Glutamatergic neuron (in vitro differentiated cells): ENCODE measurements around the gene LCMT2. TPM values are rescaled to one million over a fixed set of nuclear protein-coding genes. Genes with fewer than 3 reads are reported as not detected.

Source experiments
- DNase-seq: peaks from one replicate; pipeline ENCODE4 v3.0.0; 2022
- H3K27ac Mint-ChIP-seq: one replicate; pipeline ENCODE4 v1.8.0; 2020; ENCODE audit warnings: mild to moderate bottlenecking, mixed read lengths, inconsistent platforms; ENCODE audit not compliant: unreplicated experiment
- H3K27me3 Mint-ChIP-seq: one replicate; pipeline ENCODE4 v1.8.0; 2020; ENCODE audit warnings: mild to moderate bottlenecking, moderate library complexity, mixed read lengths, inconsistent platforms; ENCODE audit not compliant: unreplicated experiment
- H3K36me3 Mint-ChIP-seq: one replicate; pipeline ENCODE4 v1.8.0; 2020; ENCODE audit warnings: mild to moderate bottlenecking, mixed read lengths, inconsistent platforms; ENCODE audit not compliant: unreplicated experiment
- H3K4me1 Mint-ChIP-seq: one replicate; pipeline ENCODE4 v1.8.0; 2020; ENCODE audit warnings: mild to moderate bottlenecking, low read depth, mixed read lengths, inconsistent platforms; ENCODE audit not compliant: unreplicated experiment
- H3K4me3 Mint-ChIP-seq: one replicate; pipeline ENCODE4 v1.8.0; 2020; ENCODE audit warnings: mild to moderate bottlenecking, mixed read lengths, inconsistent platforms; ENCODE audit not compliant: unreplicated experiment
- H3K9me3 Mint-ChIP-seq: one replicate; pipeline ENCODE4 v1.8.0; 2020; ENCODE audit warnings: mild to moderate bottlenecking, moderate library complexity, mixed read lengths, inconsistent platforms; ENCODE audit not compliant: unreplicated experiment
- CTCF ChIP-seq: fragments of 200-600 bp; sonication (generic); IDR thresholded peaks from one replicate; pipeline ENCODE4 v1.5.0; 2021; ENCODE audit not compliant: partially characterized antibody, unreplicated experiment
- total RNA-seq: library from RNA; stranded (reverse); fragmentation: NEBNext Ultra II Directional; extraction: Animal tissue kit (Norgen Biotek cat#: 25700); gene quantifications from one replicate; pipeline ENCODE4 v1.2.1, GENCODE V29; 2021; ENCODE audit not compliant: unreplicated experiment

Gene LCMT2
- total RNA-seq, 1 donor from 2014 or later = 8.0 TPM

- H3K4me1 Mint-ChIP-seq = no peaks in the 10 kb centered on the region
- no peak overlapping the region for H3K4me3 Mint-ChIP-seq
- no peak for TF ChIP-seq CTCF
- no peaks in the 10 kb centered on the region for H3K36me3 Mint-ChIP-seq
- DNase-seq = no peak
- no peaks in the 10 kb centered on the region for H3K9me3 Mint-ChIP-seq
- H3K27me3 Mint-ChIP-seq = peaks cover 9% of the 10 kb centered on the region
- H3K27ac Mint-ChIP-seq = no peak overlapping the region
These were observed 54.4 kb downstream of the LCMT2 start for GRCh38 chr15:43275740-43276562.

- peaks cover 9% of the 10 kb centered on the region for H3K27me3 Mint-ChIP-seq
- no peak overlapping the region for H3K27ac Mint-ChIP-seq
- H3K4me1 Mint-ChIP-seq = no peaks in the 10 kb centered on the region
- no peak for DNase-seq
- no peaks in the 10 kb centered on the region for H3K9me3 Mint-ChIP-seq
- TF ChIP-seq CTCF = no peak
- no peak overlapping the region for H3K4me3 Mint-ChIP-seq
- H3K36me3 Mint-ChIP-seq = no peaks in the 10 kb centered on the region
These were observed 56.2 kb downstream of the LCMT2 start for GRCh38 chr15:43274136-43274535.

Other genes with a start within 250 kb of the LCMT2 start
- 39.9 TPM for gene UBR1, start 224.5 kb downstream of the LCMT2 start, total RNA-seq
- 19.1 TPM for gene TMEM62, start 197.0 kb downstream of the LCMT2 start, total RNA-seq
- gene CCNDBP1, start 145.2 kb downstream of the LCMT2 start, total RNA-seq = 86.8 TPM
- not detected for gene EPB42, start 109.6 kb downstream of the LCMT2 start, total RNA-seq
- not detected for gene TGM5, start 63.6 kb downstream of the LCMT2 start, total RNA-seq
- gene TGM7, start 28.3 kb downstream of the LCMT2 start, total RNA-seq = not detected
- 118 TPM for gene ZSCAN29, start 40.5 kb upstream of the LCMT2 start, total RNA-seq
- gene TUBGCP4, start 40.5 kb upstream of the LCMT2 start, total RNA-seq = 29.9 TPM
- gene TP53BP1, start 162.6 kb upstream of the LCMT2 start, total RNA-seq = 142 TPM
- gene MAP1A, start 187.0 kb upstream of the LCMT2 start, total RNA-seq = 301 TPM